IMR-90 (cell line): ENCODE results near the gene DGKB. TPM values are rescaled to one million over a fixed set of nuclear protein-coding genes. Genes with fewer than 3 reads are reported as not detected.

Source experiments
- ATAC-seq: fragments of 200-7000 bp; cut with Tn5 transposase; 2 replicates; pipeline ENCODE4 v1.9.1; 2020; ENCODE audit warnings: low read depth, mild to moderate bottlenecking, moderate library complexity
- BruUV-seq: library from RNA; stranded (reverse); fragments of 400-500 nt; replicated peaks from 2 replicates; lab custom pipeline; 2021; lab: Mats Ljungman, UMichigan
- CTCF ChIA-PET: fragments of 300-600 bp; formaldehyde crosslinking; extraction: SDS; loops from one replicate; lab custom pipeline; 2021; ENCODE audit warnings: antibody characterized with exemption; lab: Yijun Ruan, JAX
- POLR2A ChIA-PET: fragments of 300-600 bp; sonication (Branson Sonifier 250); formaldehyde crosslinking; loops from one replicate; lab custom pipeline; 2022; ENCODE audit warnings: antibody characterized with exemption; ENCODE audit not compliant: unreplicated experiment; lab: Charles Lee
- DNase-seq: peaks from one replicate; pipeline ENCODE4 v3.0.0; 2013
- H2AFZ ChIP-seq: replicated peaks from 2 replicates; pipeline ENCODE3; 2013; ENCODE audit warnings: low read length, mild to moderate bottlenecking; ENCODE audit not compliant: poor library complexity
- H2AK5ac ChIP-seq: 2 replicates; pipeline ENCODE4 v1.6.1; 2013; ENCODE audit warnings: low read depth, low read length, inconsistent platforms
- H2AK9ac ChIP-seq: replicated peaks from 2 replicates; pipeline ENCODE3; 2013; ENCODE audit warnings: mild to moderate bottlenecking, low read depth, low read length, moderate library complexity; ENCODE audit not compliant: poor library complexity
- H2BK120ac ChIP-seq: 2 replicates; pipeline ENCODE4 v1.6.1; 2013; ENCODE audit warnings: low read depth, low read length, inconsistent platforms
- H2BK15ac ChIP-seq: 3 replicates; pipeline ENCODE4 v1.6.1; 2013; ENCODE audit warnings: low read depth, low read length, inconsistent platforms
- H2BK20ac ChIP-seq: 2 replicates; pipeline ENCODE4 v1.6.1; 2013; ENCODE audit warnings: low read depth, mild to moderate bottlenecking, inconsistent platforms, low read length, moderate library complexity
- H2BK5ac ChIP-seq: 2 replicates; pipeline ENCODE4 v1.6.1; 2013; ENCODE audit warnings: mild to moderate bottlenecking, low read depth, low read length, inconsistent platforms; ENCODE audit not compliant: poor library complexity, severe bottlenecking
- H3K14ac ChIP-seq: replicated peaks from 2 replicates; pipeline ENCODE4 v1.6.1; 2013; ENCODE audit warnings: low read depth, low read length, inconsistent platforms
- H3K18ac ChIP-seq: 2 replicates; pipeline ENCODE4 v1.6.1; 2013; ENCODE audit warnings: low read depth, low read length, control low read depth
- H3K23ac ChIP-seq: 2 replicates; pipeline ENCODE4 v1.6.1; 2013; ENCODE audit warnings: low read depth, low read length, inconsistent platforms
- H3K27ac ChIP-seq: 2 replicates; pipeline ENCODE4 v1.5.1; 2013; ENCODE audit warnings: mild to moderate bottlenecking, control low read depth, low read length; ENCODE audit not compliant: insufficient read depth
- H3K27me3 ChIP-seq: 2 replicates; pipeline ENCODE4 v1.6.1; 2013; ENCODE audit warnings: low read length; ENCODE audit not compliant: control insufficient read depth, insufficient read depth
- H3K36me3 ChIP-seq: 2 replicates; pipeline ENCODE4 v1.6.1; 2013; ENCODE audit warnings: low read length, mixed read lengths; ENCODE audit not compliant: control insufficient read depth, insufficient read depth
- H3K4ac ChIP-seq: 2 replicates; pipeline ENCODE4 v1.6.1; 2013; ENCODE audit warnings: low read depth, low read length, inconsistent platforms
- H3K4me1 ChIP-seq: 2 replicates; pipeline ENCODE4 v1.6.1; 2013; ENCODE audit warnings: low read length, mixed read lengths; ENCODE audit not compliant: control insufficient read depth, insufficient read depth
- H3K4me2 ChIP-seq: 2 replicates; pipeline ENCODE4 v1.6.1; 2013; ENCODE audit warnings: low read depth, mild to moderate bottlenecking, control low read depth, low read length, moderate library complexity
- H3K4me3 ChIP-seq: 2 replicates; pipeline ENCODE4 v1.5.1; 2013; ENCODE audit warnings: low read depth, mild to moderate bottlenecking, control low read depth, low read length, moderate library complexity; ENCODE audit not compliant: insufficient read depth
- H3K56ac ChIP-seq: 2 replicates; pipeline ENCODE4 v1.6.1; 2013; ENCODE audit warnings: low read length, inconsistent platforms; ENCODE audit not compliant: insufficient read depth; ENCODE audit errors: extremely low read depth
- H3K79me1 ChIP-seq, 2 experiments: 2 replicates each; pipeline ENCODE4 v1.6.1; 2013; ENCODE audit warnings: low read length in 2 of 2, inconsistent platforms in 1 of 2, low read depth in 1 of 2
- H3K9ac ChIP-seq: 2 replicates; pipeline ENCODE4 v1.6.1; 2013; ENCODE audit warnings: low read depth, low read length, control low read depth
- H3K9me1 ChIP-seq: 2 replicates; pipeline ENCODE4 v1.6.1; 2013; ENCODE audit warnings: low read length, inconsistent platforms; ENCODE audit not compliant: insufficient read depth
- H3K9me3 ChIP-seq: 2 replicates; pipeline ENCODE4 v1.6.1; 2013; ENCODE audit warnings: low read length; ENCODE audit not compliant: control insufficient read depth, insufficient read depth
- H4K20me1 ChIP-seq: 2 replicates; pipeline ENCODE4 v1.6.1; 2013; ENCODE audit warnings: low read length, inconsistent platforms; ENCODE audit not compliant: insufficient read depth
- H4K5ac ChIP-seq: 2 replicates; pipeline ENCODE4 v1.6.1; 2013; ENCODE audit warnings: mild to moderate bottlenecking, low read depth, low read length, control low read depth
- H4K8ac ChIP-seq, 2 experiments: 2 replicates each; pipeline ENCODE4 v1.6.1; 2013; ENCODE audit warnings: low read depth in 2 of 2, low read length in 2 of 2, control low read depth in 1 of 2, inconsistent platforms in 1 of 2
- H4K91ac ChIP-seq: 2 replicates; pipeline ENCODE4 v1.6.1; 2013; ENCODE audit warnings: low read depth, low read length, inconsistent platforms; ENCODE audit not compliant: insufficient read depth
- CEBPB ChIP-seq: IDR thresholded peaks from 2 replicates; pipeline ENCODE4 v1.6.1; 2012; ENCODE audit warnings: low read depth, low read length, improper control_type of control experiment
- CHD1 ChIP-seq: IDR thresholded peaks from 2 replicates; pipeline ENCODE4 v1.6.1; 2012; ENCODE audit warnings: low read depth, low read length, improper control_type of control experiment
- FOS ChIP-seq: fragments of 150-350 bp; IDR thresholded peaks from 2 replicates; pipeline ENCODE4 v1.6.1; 2016; ENCODE audit warnings: low read depth, low read length
- MAFK ChIP-seq: IDR thresholded peaks from 2 replicates; pipeline ENCODE4 v1.6.1; 2012; ENCODE audit warnings: low read depth, low read length, improper control_type of control experiment
- MXI1 ChIP-seq: IDR thresholded peaks from 2 replicates; pipeline ENCODE4 v1.6.1; 2012; ENCODE audit warnings: low read depth, mild to moderate bottlenecking, low read length, moderate library complexity, borderline replicate concordance
- POLR2A ChIP-seq: IDR thresholded peaks from 2 replicates; pipeline ENCODE4 v1.6.1; 2012; ENCODE audit warnings: mild to moderate bottlenecking, low read depth, low read length
- RAD21 ChIP-seq: IDR thresholded peaks from 2 replicates; pipeline ENCODE4 v1.6.1; 2012; ENCODE audit warnings: low read length, improper control_type of control experiment
- RCOR1 ChIP-seq: IDR thresholded peaks from 2 replicates; pipeline ENCODE4 v1.6.1; 2012; ENCODE audit warnings: mild to moderate bottlenecking, low read length, improper control_type of control experiment; ENCODE audit not compliant: insufficient replicate concordance
- WGBS, 2 experiments: methylation state at CpG; one replicate each; pipeline versions ENCODE4 v1.1.5 to v1.1.7; 2013; ENCODE audit warnings: missing lambda C conversion rate in 2 of 2; ENCODE audit not compliant: insufficient read length in 1 of 2; ENCODE audit errors: extremely low coverage in 2 of 2; 5-methylcytosine and 5-hydroxymethylcytosine counted together
- dilution Hi-C: fragments of 300-500 bp; cut with HindIII; formaldehyde crosslinking; loops from one replicate; pipeline ENCODE4 v1.14.3; 2018; ENCODE audit warnings: low sequenced_read_pairs; ENCODE audit not compliant: unreplicated experiment
- in situ Hi-C: fragments of 300-500 bp; cut with MboI; formaldehyde crosslinking; loops from 3 replicates; pipeline ENCODE4 v1.14.3; 2019; ENCODE audit warnings: low sequenced_read_pairs, inconsistent platforms, mixed read lengths
- intact Hi-C: fragments of 100-400 bp; cut with micrococcal nuclease; formaldehyde crosslinking; loops from 2 replicates; pipeline ENCODE4 v1.10.0; 2022
- polyA plus RNA-seq, 3 experiments: library from polyadenylated mRNA; depleted of rRNA; stranded (reverse); fragments of >200 nt; gene quantifications; 2 replicates each; pipeline ENCODE4 v1.2.3, GENCODE V29; 2012; ENCODE audit warnings: low replicate concordance in 1 of 3
- total RNA-seq: library from RNA; depleted of rRNA; stranded (reverse); fragments of >200 nt; gene quantifications from 2 replicates; pipeline ENCODE4 v1.2.3, GENCODE V29; 2012

The DGKB gene
- total and polyA plus RNA-seq, 2 of the 4 experiments (the other 2 are of a cell fraction) = not detected

- H2AK5ac ChIP-seq = no peak overlapping the region
- H3K36me3 ChIP-seq = no peaks in the 10 kb centered on the region
- H3K18ac ChIP-seq = no peak overlapping the region
- H4K20me1 ChIP-seq = no peaks in the 10 kb centered on the region
- no TSS peak for BruUV-seq
- no peak overlapping the region for H4K91ac ChIP-seq
- no peak overlapping the region for H4K5ac ChIP-seq
- no peak overlapping the region for H3K9ac ChIP-seq
- no peak overlapping the region for H2AK9ac ChIP-seq
- no peak overlapping the region for H3K23ac ChIP-seq
- no peak overlapping the region for H2AFZ ChIP-seq
- no peak overlapping the region for H2BK5ac ChIP-seq
- no peak overlapping the region for H3K14ac ChIP-seq
- in situ Hi-C loops = no loop called here
- no peak overlapping the region for H2BK20ac ChIP-seq
- no peak for DNase-seq
- ATAC-seq = no peak
- dilution Hi-C loops = no loop called here
- no peak overlapping the region for H3K56ac ChIP-seq
- no peaks in the 10 kb centered on the region for H3K9me3 ChIP-seq
- H3K27me3 ChIP-seq = no peaks in the 10 kb centered on the region
- no peak overlapping the region for H3K4me3 ChIP-seq
- no peak overlapping the region for H3K27ac ChIP-seq
- H3K4me2 ChIP-seq = no peak overlapping the region
- TF ChIP-seq CHD1 = no peak
- TF ChIP-seq MXI1 = no peak
- no peak for TF ChIP-seq CEBPB
- no peak for TF ChIP-seq MAFK
- TF ChIP-seq RAD21 = no peak
- no peak for TF ChIP-seq POLR2A
- no peak for TF ChIP-seq RCOR1
- TF ChIP-seq FOS = no peak
- intact Hi-C loops = no loop called here
- ChIA-PET CTCF (no interaction called here), POLR2A (no interaction called here)
- H3K4ac ChIP-seq = no peak overlapping the region
- H3K79me1 ChIP-seq = no peaks in the 10 kb centered on the region
- no peak overlapping the region for H2BK15ac ChIP-seq
- H4K8ac ChIP-seq = no peak overlapping the region
- no peak overlapping the region for H2BK120ac ChIP-seq
- no peaks in the 10 kb centered on the region for H3K9me1 ChIP-seq
- no CpG with 5 or more reads among the region's 3 CpGs for WGBS, 2 experiments
- no peaks in the 10 kb centered on the region for H3K4me1 ChIP-seq
Measured at GRCh38 chr7:14430926-14431325, 471.6 kb downstream of the DGKB start.
